MCF 10A (cell line): ENCODE results near the gene ITPRIP. TPM values are rescaled to one million over a fixed set of nuclear protein-coding genes. Genes with fewer than 3 reads are reported as not detected.

Experiments used
- BruUV-seq: library from RNA; stranded (reverse); fragments of 400-500 nt; replicated peaks from 2 replicates; lab custom pipeline; 2021; lab: Mats Ljungman, UMichigan
- CTCF ChIA-PET: fragments of 300-600 bp; sonication (Branson Sonifier 250); formaldehyde crosslinking; extraction: SDS; loops from one replicate; lab custom pipeline; 2021; ENCODE audit warnings: antibody characterized with exemption, inconsistent platforms; lab: Yijun Ruan, JAX
- POLR2A ChIA-PET: fragments of 300-600, 350-650 bp; sonication (Branson Sonifier 250); formaldehyde crosslinking; extraction: SDS; loops from one replicate; lab custom pipeline; 2020; ENCODE audit warnings: antibody characterized with exemption, inconsistent platforms; lab: Yijun Ruan, JAX
- DNase-seq: peaks from one replicate; pipeline ENCODE4 v3.0.0-alpha.2; 2018; ENCODE audit not compliant: unreplicated experiment
- H3K27ac Mint-ChIP-seq: one replicate; pipeline ENCODE4 v1.8.0; 2022; ENCODE audit warnings: mild to moderate bottlenecking, low read depth, mixed read lengths; ENCODE audit not compliant: unreplicated experiment
- H3K27me3 Mint-ChIP-seq: one replicate; pipeline ENCODE4 v1.8.0; 2022; ENCODE audit warnings: mixed read lengths; ENCODE audit not compliant: insufficient read depth, unreplicated experiment
- H3K36me3 Mint-ChIP-seq: one replicate; pipeline ENCODE4 v1.8.0; 2022; ENCODE audit warnings: mild to moderate bottlenecking, moderate library complexity, mixed read lengths; ENCODE audit not compliant: insufficient read depth, unreplicated experiment
- H3K4me1 Mint-ChIP-seq: one replicate; pipeline ENCODE4 v1.8.0; 2022; ENCODE audit warnings: mixed read lengths; ENCODE audit not compliant: insufficient read depth, unreplicated experiment
- H3K4me3 Mint-ChIP-seq: one replicate; pipeline ENCODE4 v1.8.0; 2022; ENCODE audit warnings: mild to moderate bottlenecking, moderate library complexity, mixed read lengths; ENCODE audit not compliant: unreplicated experiment
- H3K9me3 Mint-ChIP-seq: one replicate; pipeline ENCODE4 v1.8.0; 2022; ENCODE audit warnings: mixed read lengths; ENCODE audit not compliant: unreplicated experiment
- intact Hi-C: fragments of 100-400 bp; cut with micrococcal nuclease; formaldehyde crosslinking; loops from 2 replicates; pipeline ENCODE4 v1.14.1; 2022
- microRNA-seq: library from miRNA; unstranded; fragments of <30 nt; microRNA quantifications from one replicate; pipeline ENCODE4 v1.2.0, GENCODE V29; 2022
- total RNA-seq: library from RNA; stranded (reverse); gene quantifications from 2 replicates; pipeline ENCODE4 v1.2.3, GENCODE V29; 2022
- TF ChIP-seq, protein P1 (sequence below): fragments of 200-600 bp; IDR thresholded peaks from one replicate; pipeline ENCODE4 v1.8.0; 2022; ENCODE audit warnings: antibody characterized with exemption, mild to moderate bottlenecking; ENCODE audit not compliant: unreplicated experiment

The ITPRIP gene
- total RNA-seq, 1 experiment from 2014 or later: 29.4 TPM

- Mint-ChIP-seq H3K4me1 (peaks cover 29% of the 10 kb centered on the region), H3K9me3 (no peaks in the 10 kb centered on the region), H3K36me3 (peaks cover 90% of the 10 kb centered on the region), H3K27me3 (no peaks in the 10 kb centered on the region), H3K4me3 (no peak overlapping the region), H3K27ac (peak overlapping the region; percentile 89)
- intact Hi-C loops: no loop called here
- TF ChIP-seq, protein P1, sequence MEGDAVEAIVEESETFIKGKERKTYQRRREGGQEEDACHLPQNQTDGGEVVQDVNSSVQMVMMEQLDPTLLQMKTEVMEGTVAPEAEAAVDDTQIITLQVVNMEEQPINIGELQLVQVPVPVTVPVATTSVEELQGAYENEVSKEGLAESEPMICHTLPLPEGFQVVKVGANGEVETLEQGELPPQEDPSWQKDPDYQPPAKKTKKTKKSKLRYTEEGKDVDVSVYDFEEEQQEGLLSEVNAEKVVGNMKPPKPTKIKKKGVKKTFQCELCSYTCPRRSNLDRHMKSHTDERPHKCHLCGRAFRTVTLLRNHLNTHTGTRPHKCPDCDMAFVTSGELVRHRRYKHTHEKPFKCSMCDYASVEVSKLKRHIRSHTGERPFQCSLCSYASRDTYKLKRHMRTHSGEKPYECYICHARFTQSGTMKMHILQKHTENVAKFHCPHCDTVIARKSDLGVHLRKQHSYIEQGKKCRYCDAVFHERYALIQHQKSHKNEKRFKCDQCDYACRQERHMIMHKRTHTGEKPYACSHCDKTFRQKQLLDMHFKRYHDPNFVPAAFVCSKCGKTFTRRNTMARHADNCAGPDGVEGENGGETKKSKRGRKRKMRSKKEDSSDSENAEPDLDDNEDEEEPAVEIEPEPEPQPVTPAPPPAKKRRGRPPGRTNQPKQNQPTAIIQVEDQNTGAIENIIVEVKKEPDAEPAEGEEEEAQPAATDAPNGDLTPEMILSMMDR: no peak
- BruUV-seq: no TSS peak
- ChIA-PET POLR2A (interaction anchor here (0.7 to 3.4 kb wide), 3 partner anchors 9 to 28 kb away, joined by 3 to 12 read pairs (median 4); partner anchors contain the start of gene CFAP43), CTCF (interaction anchor here (0.5 to 14.7 kb wide), 4 partner anchors 12 to 402 kb away, joined by 3 to 139 read pairs (median 4); partner anchors contain the start of gene GSTO2)
- DNase-seq: peak; percentile 49
Observed at GRCh38 chr10:104260775-104261115, 77.5 kb downstream of the ITPRIP start.

DNA sequence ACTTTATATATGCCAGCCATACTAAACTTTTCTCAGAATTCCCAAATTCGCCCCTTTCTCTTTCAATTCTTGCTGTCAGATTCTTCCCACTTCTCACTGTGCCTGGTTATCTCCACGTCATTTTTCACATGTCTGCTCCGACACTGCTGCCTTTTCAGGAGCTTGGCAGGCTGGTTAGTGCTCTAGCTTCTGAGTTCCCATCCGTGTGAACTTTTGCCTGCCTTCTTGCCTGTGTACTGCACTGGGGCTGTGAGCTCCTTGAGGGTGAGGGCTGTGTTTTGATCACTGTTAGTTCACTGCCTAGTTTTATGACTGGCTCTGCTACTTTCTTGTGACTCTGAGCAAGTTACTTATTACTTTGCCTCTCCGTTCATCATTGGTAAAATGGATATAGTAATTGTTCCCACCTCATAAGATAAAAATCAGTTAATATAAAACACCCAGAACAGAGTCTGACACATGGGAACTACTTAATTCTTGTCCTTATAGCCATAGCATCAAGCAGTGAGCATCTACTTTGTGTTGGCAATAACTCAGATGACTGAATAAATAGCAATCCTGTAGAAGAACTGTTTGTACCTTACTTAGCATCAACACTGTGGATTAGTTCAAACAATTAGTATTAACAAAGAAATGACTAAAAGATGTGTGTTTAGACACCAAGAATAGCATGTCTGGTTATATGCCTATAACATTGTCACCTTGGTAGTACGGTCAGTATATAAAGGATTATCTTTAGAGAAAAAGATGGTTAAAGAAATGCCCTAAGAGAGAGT lies 78.1 kb downstream of the ITPRIP start:
- intact Hi-C loops: no loop called here
- CTCF ChIA-PET: interaction anchor here (0.5 to 14.7 kb wide), 5 partner anchors 12 to 402 kb away, joined by 3 to 139 read pairs (median 4); partner anchors contain the start of gene GSTO2
- H3K27me3 Mint-ChIP-seq: no peaks in the 10 kb centered on the region
- H3K4me1 Mint-ChIP-seq: peaks cover 29% of the 10 kb centered on the region
- TF ChIP-seq, protein P1: no peak
- POLR2A ChIA-PET: interaction anchor here (0.7 to 3.4 kb wide), 7 partner anchors 8 to 405 kb away, joined by 3 to 12 read pairs (median 3); partner anchors contain the start of genes GSTO2, SFR1 and SH3PXD2A
- DNase-seq: no peak
- no TSS peak for BruUV-seq
- no peaks in the 10 kb centered on the region for H3K9me3 Mint-ChIP-seq
- H3K27ac Mint-ChIP-seq: peak overlapping the region; percentile 89
- H3K36me3 Mint-ChIP-seq: peaks cover 84% of the 10 kb centered on the region
- H3K4me3 Mint-ChIP-seq: no peak overlapping the region

Small RNAs within 50 kb of the gene (microRNA-seq; reads per million reads assigned to microRNA genes)
- gene MIR4482: not detected

Other genes with a start within 250 kb of the ITPRIP start
- gene SFR1, start 216.3 kb downstream of the ITPRIP start, total RNA-seq: 7.7 and 8.9 TPM in 2 replicates
- 0.25 and 0.42 TPM in 2 replicates for gene CFAP43, start 106.1 kb downstream of the ITPRIP start, total RNA-seq
- gene GSTO1, start 83.6 kb downstream of the ITPRIP start, total RNA-seq: 54.6 and 61.8 TPM in 2 replicates
- 33.8 and 40.9 TPM in 2 replicates for gene GSTO2, start 69.3 kb downstream of the ITPRIP start, total RNA-seq
- 0.89 and 1.1 TPM in 2 replicates for gene CFAP58, start 15.4 kb upstream of the ITPRIP start, total RNA-seq